WTC11 (cell line): ENCODE data around the gene STXBP3. TPM values are rescaled to one million over a fixed set of nuclear protein-coding genes. Genes with fewer than 3 reads are reported as not detected.

Source experiments
- ATAC-seq: fragments of 200-7000 bp; cut with Tn5 transposase; 2 replicates; pipeline ENCODE4 v1.10.0; 2021; ENCODE audit warnings: mild to moderate bottlenecking, moderate library complexity
- CTCF ChIA-PET: fragments of 300-600 bp; sonication (Branson Sonifier 250); formaldehyde crosslinking; loops from one replicate; lab custom pipeline; 2021; ENCODE audit warnings: antibody characterized with exemption; lab: Charles Lee
- POLR2A ChIA-PET: fragments of 350-600 bp; sonication (Branson Sonifier 250); formaldehyde crosslinking; loops from one replicate; lab custom pipeline; 2021; ENCODE audit warnings: antibody characterized with exemption; lab: Charles Lee
- DNase-seq: peaks from one replicate; pipeline ENCODE4 v3.0.0; 2021; ENCODE audit warnings: low spot score
- H3K27ac Mint-ChIP-seq: 2 replicates; pipeline ENCODE4 v1.8.0; 2021; ENCODE audit warnings: mixed read lengths
- H3K27me3 Mint-ChIP-seq: 2 replicates; pipeline ENCODE4 v1.8.0; 2021; ENCODE audit warnings: low read depth, mild to moderate bottlenecking, moderate library complexity, mixed read lengths
- H3K36me3 Mint-ChIP-seq: 2 replicates; pipeline ENCODE4 v1.8.0; 2021; ENCODE audit warnings: mixed read lengths
- H3K4me1 Mint-ChIP-seq: 2 replicates; pipeline ENCODE4 v1.8.0; 2022; ENCODE audit warnings: mixed read lengths
- H3K4me3 Mint-ChIP-seq: 2 replicates; pipeline ENCODE4 v1.8.0; 2021; ENCODE audit warnings: mild to moderate bottlenecking, moderate library complexity, mixed read lengths
- H3K9me3 Mint-ChIP-seq: 2 replicates; pipeline ENCODE4 v1.8.0; 2021; ENCODE audit warnings: mixed read lengths
- CREM ChIP-seq: sonication (generic); formaldehyde crosslinking; IDR thresholded peaks from 2 replicates; pipeline ENCODE4 v1.8.1; 2022; ENCODE audit warnings: mild to moderate bottlenecking, missing genetic modification reagents, moderate library complexity
- E2F4 ChIP-seq: sonication (generic); formaldehyde crosslinking; IDR thresholded peaks from 2 replicates; pipeline ENCODE4 v1.8.1; 2022; ENCODE audit warnings: low read depth, mild to moderate bottlenecking, moderate library complexity, missing genetic modification reagents, borderline replicate concordance
- FOXJ3 ChIP-seq: sonication (generic); formaldehyde crosslinking; IDR thresholded peaks from 2 replicates; pipeline ENCODE4 v1.9.0; 2021; ENCODE audit warnings: missing genetic modification reagents, mild to moderate bottlenecking, borderline replicate concordance
- FOXK1 ChIP-seq: sonication (generic); formaldehyde crosslinking; IDR thresholded peaks from 2 replicates; pipeline ENCODE4 v1.8.0; 2022; ENCODE audit warnings: mild to moderate bottlenecking, moderate library complexity, missing genetic modification reagents
- KAT7 ChIP-seq: sonication (generic); formaldehyde crosslinking; IDR thresholded peaks from 2 replicates; pipeline ENCODE4 v1.8.1; 2023; ENCODE audit warnings: missing genetic modification reagents, mild to moderate bottlenecking, borderline replicate concordance
- RELA ChIP-seq: sonication (generic); formaldehyde crosslinking; IDR thresholded peaks from 2 replicates; pipeline ENCODE4 v1.8.1; 2022; ENCODE audit warnings: missing genetic modification reagents, mild to moderate bottlenecking, borderline replicate concordance
- RORB ChIP-seq: fragments of 250-450 bp; sonication (Bioruptor Pico); IDR thresholded peaks from 2 replicates; pipeline ENCODE4 v1.9.0; 2021; ENCODE audit warnings: mild to moderate bottlenecking
- SP1 ChIP-seq: sonication (generic); formaldehyde crosslinking; conservative IDR thresholded peaks from 2 replicates; pipeline ENCODE4 v1.8.1; 2022; ENCODE audit warnings: missing genetic modification reagents
- ZNF532 ChIP-seq: fragments of 250-450 bp; sonication (Bioruptor Pico); IDR thresholded peaks from 2 replicates; pipeline ENCODE4 v1.9.0; 2021; ENCODE audit warnings: mild to moderate bottlenecking, borderline replicate concordance
- ZSCAN18 ChIP-seq: fragments of 250-450 bp; sonication (Bioruptor Pico); IDR thresholded peaks from 2 replicates; pipeline ENCODE4 v2.1.2; 2022; ENCODE audit warnings: mild to moderate bottlenecking, moderate library complexity
- total RNA-seq: library from RNA; stranded (reverse); gene quantifications from 3 replicates; pipeline ENCODE4 v1.2.3, GENCODE V29; 2021

STXBP3 gene
- total RNA-seq, 1 experiment from 2014 or later = 26.1 TPM

- no peak for TF ChIP-seq ZSCAN18 (CRISPR knock-in tag)
Observed at GRCh38 chr1:108745980-108746381, 493 bp upstream of the STXBP3 start (continued).

- DNase-seq (peak; percentile 57), ATAC-seq (peak; percentile 53)
- H3K4me1 Mint-ChIP-seq = peaks cover 5% of the 10 kb centered on the region
- H3K27ac Mint-ChIP-seq = peak overlapping the region; percentile 98
- peaks cover 16% of the 10 kb centered on the region for H3K27me3 Mint-ChIP-seq
- POLR2A ChIA-PET = interaction anchor here (0.6 kb wide), 1 partner anchor 55 kb away, joined by 4 read pairs; the partner anchor contains the start of gene PRPF38B
- CTCF ChIA-PET = interaction anchor here (0.7 to 1.0 kb wide), 3 partner anchors 70 to 454 kb away, joined by 3 read pairs; no protein-coding TSS in a partner anchor
- H3K4me3 Mint-ChIP-seq = peak overlapping the region; percentile 97
- H3K9me3 Mint-ChIP-seq = no peaks in the 10 kb centered on the region
- 0 out of 2 replicates have a peak, but pooled peaks have one; percentile 9 for TF ChIP-seq SP1 (CRISPR knock-in tag)
- no peak for TF ChIP-seq CREM (CRISPR knock-in tag)
- TF ChIP-seq ZNF532 (CRISPR knock-in tag) = 0 out of 2 replicates have a peak, but pooled peaks have one; percentile 20
- TF ChIP-seq KAT7 (CRISPR knock-in tag) = 0 out of 2 replicates have a peak, but pooled peaks have one; percentile 0
- no peaks in the 10 kb centered on the region for H3K36me3 Mint-ChIP-seq
Observed at GRCh38 chr1:108747171-108747850, 837 bp downstream of the STXBP3 start.

GRCh38 chr1:108747898-108748297, 1.4 kb downstream of the STXBP3 start:
- Mint-ChIP-seq H3K36me3 (peaks cover 4% of the 10 kb centered on the region; the same call in 1 of the 2 replicates), H3K27ac (no peak overlapping the region), H3K4me1 (peaks cover 5% of the 10 kb centered on the region), H3K4me3 (peak overlapping the region; percentile 39), H3K27me3 (peaks cover 14% of the 10 kb centered on the region), H3K9me3 (no peaks in the 10 kb centered on the region)
- no peak for TF ChIP-seq E2F4
- no peak for TF ChIP-seq FOXK1 (CRISPR knock-in tag)
- TF ChIP-seq FOXJ3 (CRISPR knock-in tag) = no peak
- no peak for DNase-seq
- ChIA-PET POLR2A (no interaction called here), CTCF (interaction anchor here (0.8 kb wide), 1 partner anchor 45 kb away, joined by 3 read pairs; no protein-coding TSS in a partner anchor)
- no peak for ATAC-seq

GRCh38 chr1:108749081-108749480, 2.6 kb downstream of the STXBP3 start:
- Mint-ChIP-seq H3K27me3 (peaks cover 13% of the 10 kb centered on the region), H3K36me3 (peaks cover 6% of the 10 kb centered on the region), H3K27ac (no peak overlapping the region), H3K4me1 (peaks cover 5% of the 10 kb centered on the region), H3K9me3 (no peaks in the 10 kb centered on the region), H3K4me3 (no peak overlapping the region)
- ChIA-PET POLR2A (no interaction called here), CTCF (interaction anchor here (0.8 kb wide), 1 partner anchor 44 kb away, joined by 3 read pairs; no protein-coding TSS in a partner anchor)
- no peak for DNase-seq
- no peak for ATAC-seq
- no peak for TF ChIP-seq RORB (CRISPR knock-in tag)
- no peak for TF ChIP-seq RELA (CRISPR knock-in tag)
- no peak for TF ChIP-seq E2F4
